Measurements from ENCODE around the gene INPP4B.
A peak's percentile ranks its signal among the peaks of the same experiment; 100 is the strongest.

The INPP4B gene

GRCh38 chr4:142882159-142882558 lies 36.1 kb upstream of the INPP4B start:
- Histone ChIP-seq H3K9ac (ENCODE audit: low read length) (no peak overlapping the region), H4K20me1 (ENCODE audit: insufficient read depth, low read length) (no peaks in the 10 kb centered on the region)

GRCh38 chr4:142881331-142881730 lies 35.2 kb upstream of the INPP4B start:
- Histone ChIP-seq H3K9me3 (ENCODE audit: insufficient read depth, low read length) (no peaks in the 10 kb centered on the region), H3K9ac (ENCODE audit: low read length) (no peak overlapping the region), H2AFZ (ENCODE audit: low read depth, low read length) (no peak overlapping the region), H3K4me1 (ENCODE audit: low read length) (peaks cover 6% of the 10 kb centered on the region), H3K4me3 (ENCODE audit: low read length) (no peak overlapping the region), H3K79me2 (ENCODE audit: low read length) (no peaks in the 10 kb centered on the region), H3K4me2 (ENCODE audit: low read length) (no peak overlapping the region), H3K36me3 (replicated peaks; ENCODE audit: low read depth, low read length) (no peaks in the 10 kb centered on the region), H3K27ac (ENCODE audit: low read length) (no peak overlapping the region), H3K27me3 (ENCODE audit: low read depth, low read length) (no peaks in the 10 kb centered on the region), H4K20me1 (ENCODE audit: insufficient read depth, low read length) (no peaks in the 10 kb centered on the region)
- TF ChIP-seq, protein P1, sequence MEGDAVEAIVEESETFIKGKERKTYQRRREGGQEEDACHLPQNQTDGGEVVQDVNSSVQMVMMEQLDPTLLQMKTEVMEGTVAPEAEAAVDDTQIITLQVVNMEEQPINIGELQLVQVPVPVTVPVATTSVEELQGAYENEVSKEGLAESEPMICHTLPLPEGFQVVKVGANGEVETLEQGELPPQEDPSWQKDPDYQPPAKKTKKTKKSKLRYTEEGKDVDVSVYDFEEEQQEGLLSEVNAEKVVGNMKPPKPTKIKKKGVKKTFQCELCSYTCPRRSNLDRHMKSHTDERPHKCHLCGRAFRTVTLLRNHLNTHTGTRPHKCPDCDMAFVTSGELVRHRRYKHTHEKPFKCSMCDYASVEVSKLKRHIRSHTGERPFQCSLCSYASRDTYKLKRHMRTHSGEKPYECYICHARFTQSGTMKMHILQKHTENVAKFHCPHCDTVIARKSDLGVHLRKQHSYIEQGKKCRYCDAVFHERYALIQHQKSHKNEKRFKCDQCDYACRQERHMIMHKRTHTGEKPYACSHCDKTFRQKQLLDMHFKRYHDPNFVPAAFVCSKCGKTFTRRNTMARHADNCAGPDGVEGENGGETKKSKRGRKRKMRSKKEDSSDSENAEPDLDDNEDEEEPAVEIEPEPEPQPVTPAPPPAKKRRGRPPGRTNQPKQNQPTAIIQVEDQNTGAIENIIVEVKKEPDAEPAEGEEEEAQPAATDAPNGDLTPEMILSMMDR (IDR thresholded peaks at IDR 0.05; ENCODE audit: low read depth, low read length) = no peak
- no peak for TF ChIP-seq EZH2phosphoT487 (IDR thresholded peaks at IDR 0.05; ENCODE audit: low read depth)

More at GRCh38 chr4:142882159-142882558, 36.1 kb upstream of the INPP4B start:
- no peaks in the 10 kb centered on the region for H3K9me3 ChIP-seq (ENCODE audit: insufficient read depth, low read length)
- no peaks in the 10 kb centered on the region for H3K36me3 ChIP-seq (replicated peaks; ENCODE audit: low read depth, low read length)
- H3K4me2 ChIP-seq (ENCODE audit: low read length) = 0 out of 2 replicates have a peak overlapping the region, but pooled peaks have one; percentile 5
- H3K4me3 ChIP-seq (ENCODE audit: low read length) = no peak overlapping the region
- peaks cover 6% of the 10 kb centered on the region for H3K4me1 ChIP-seq (ENCODE audit: low read length)
- no peak for TF ChIP-seq EZH2phosphoT487 (IDR thresholded peaks at IDR 0.05; ENCODE audit: low read depth)
- TF ChIP-seq, protein P1 (IDR thresholded peaks at IDR 0.05; ENCODE audit: low read depth, low read length) = no peak
- no peak overlapping the region for H3K27ac ChIP-seq (ENCODE audit: low read length)
- no peaks in the 10 kb centered on the region for H3K79me2 ChIP-seq (ENCODE audit: low read length)
- no peaks in the 10 kb centered on the region for H3K27me3 ChIP-seq (ENCODE audit: low read depth, low read length)
- H2AFZ ChIP-seq (ENCODE audit: low read depth, low read length) = no peak overlapping the region

DNA sequence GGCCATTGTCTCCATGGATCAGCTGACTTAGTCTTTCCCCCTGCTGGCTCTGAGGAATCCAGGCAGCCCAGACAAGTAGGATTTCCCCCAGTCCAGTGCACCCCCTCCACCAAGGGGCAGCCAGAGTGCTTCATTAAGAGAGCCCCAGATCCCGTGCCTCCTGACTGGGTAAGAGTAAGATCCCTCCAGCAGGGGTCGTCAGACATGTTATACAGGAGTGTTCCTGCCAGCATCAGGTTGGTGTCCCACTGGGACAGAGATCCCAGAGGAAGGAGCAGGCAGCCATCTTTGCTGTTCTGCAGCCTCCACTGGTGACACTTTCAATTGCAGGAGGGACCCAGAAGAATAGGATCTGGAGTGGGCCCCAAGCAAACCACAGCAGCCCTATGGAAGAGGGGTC lies 29.0 kb upstream of the INPP4B start:
- no peak for TF ChIP-seq EZH2phosphoT487 (IDR thresholded peaks at IDR 0.05; ENCODE audit: low read depth)
- TF ChIP-seq, protein P1 (IDR thresholded peaks at IDR 0.05; ENCODE audit: low read depth, low read length) = peak; percentile 37
- Histone ChIP-seq H3K4me3 (ENCODE audit: low read length) (no peak overlapping the region), H3K4me2 (ENCODE audit: low read length) (no peak overlapping the region), H3K79me2 (ENCODE audit: low read length) (no peaks in the 10 kb centered on the region), H4K20me1 (ENCODE audit: insufficient read depth, low read length) (no peaks in the 10 kb centered on the region), H3K27me3 (ENCODE audit: low read depth, low read length) (no peaks in the 10 kb centered on the region), H3K9ac (ENCODE audit: low read length) (no peak overlapping the region), H3K4me1 (ENCODE audit: low read length) (no peaks in the 10 kb centered on the region), H3K27ac (ENCODE audit: low read length) (no peak overlapping the region), H3K36me3 (replicated peaks; ENCODE audit: low read depth, low read length) (no peaks in the 10 kb centered on the region), H2AFZ (ENCODE audit: low read depth, low read length) (no peak overlapping the region), H3K9me3 (ENCODE audit: insufficient read depth, low read length) (no peaks in the 10 kb centered on the region)

DNA sequence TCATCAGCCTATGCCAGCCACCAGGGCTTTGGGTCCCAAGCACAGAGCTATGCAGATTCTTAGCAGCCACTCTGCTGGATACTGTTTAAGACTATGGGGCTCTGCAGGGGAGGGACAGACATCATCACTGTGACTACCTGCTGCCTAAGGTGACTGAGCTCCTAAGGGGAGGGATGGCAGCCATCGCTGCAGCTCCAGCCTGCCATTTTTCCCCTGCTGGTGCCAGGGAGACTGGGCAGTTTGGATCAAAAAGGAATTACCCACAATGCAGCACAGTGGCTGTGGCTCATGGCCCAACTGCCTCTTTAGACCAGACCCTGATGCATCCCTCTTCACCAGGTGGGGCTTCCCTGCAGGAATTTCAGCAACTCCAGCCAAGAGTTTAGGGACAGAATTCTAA lies 28.6 kb upstream of the INPP4B start:
- Histone ChIP-seq H3K27ac (ENCODE audit: low read length) (no peak overlapping the region), H3K4me2 (ENCODE audit: low read length) (no peak overlapping the region), H3K4me3 (ENCODE audit: low read length) (no peak overlapping the region), H3K9ac (ENCODE audit: low read length) (no peak overlapping the region), H3K36me3 (replicated peaks; ENCODE audit: low read depth, low read length) (no peaks in the 10 kb centered on the region), H3K9me3 (ENCODE audit: insufficient read depth, low read length) (no peaks in the 10 kb centered on the region), H3K4me1 (ENCODE audit: low read length) (no peaks in the 10 kb centered on the region), H3K79me2 (ENCODE audit: low read length) (no peaks in the 10 kb centered on the region), H2AFZ (ENCODE audit: low read depth, low read length) (no peak overlapping the region), H4K20me1 (ENCODE audit: insufficient read depth, low read length) (no peaks in the 10 kb centered on the region), H3K27me3 (ENCODE audit: low read depth, low read length) (no peaks in the 10 kb centered on the region)
- TF ChIP-seq, protein P1 (IDR thresholded peaks at IDR 0.05; ENCODE audit: low read depth, low read length) = no peak
- TF ChIP-seq EZH2phosphoT487 (IDR thresholded peaks at IDR 0.05; ENCODE audit: low read depth) = no peak
